ENCODE results near the gene ECI1. TPM values are rescaled to one million over a fixed set of nuclear protein-coding genes. Genes with fewer than 3 reads are reported as not detected.

ECI1 gene
- total RNA-seq, 1 donor from 2014 or later, result 50.4 TPM

- no peaks in the 10 kb centered on the region for H3K27me3 ChIP-seq (ENCODE audit: low read depth)
- TF ChIP-seq CTCF (IDR thresholded peaks at IDR 0.05), result no peak
- no peak overlapping the region for H3K4me3 ChIP-seq
- intact Hi-C loops (cut with DNase I), result no loop called here
- no peaks in the 10 kb centered on the region for H3K4me1 ChIP-seq
- ATAC-seq (no peak), DNase-seq (no peak)
- H3K36me3 ChIP-seq, result peaks cover 89% of the 10 kb centered on the region
- no peak overlapping the region for H3K27ac ChIP-seq
- H3K9me3 ChIP-seq, result no peaks in the 10 kb centered on the region
Measured at GRCh38 chr16:2282866-2283555, 31.6 kb upstream of the ECI1 start.

GRCh38 chr16:2282262-2282661 lies 30.9 kb upstream of the ECI1 start:
- Histone ChIP-seq H3K4me3 (no peak overlapping the region), H3K27me3 (ENCODE audit: low read depth) (no peaks in the 10 kb centered on the region), H3K9me3 (no peaks in the 10 kb centered on the region), H3K36me3 (peaks cover 89% of the 10 kb centered on the region), H3K27ac (no peak overlapping the region), H3K4me1 (no peaks in the 10 kb centered on the region)
- DNase-seq, result no peak
- no peak for ATAC-seq
- intact Hi-C loops (cut with DNase I), result no loop called here
- TF ChIP-seq CTCF (IDR thresholded peaks at IDR 0.05), result no peak

- H3K36me3 ChIP-seq, result peaks cover 89% of the 10 kb centered on the region
- no peak for DNase-seq
- intact Hi-C loops (cut with DNase I), result no loop called here
Measured at GRCh38 chr16:2280981-2281542, 29.7 kb upstream of the ECI1 start.

GRCh38 chr16:2280461-2280860 lies 29.1 kb upstream of the ECI1 start:
- intact Hi-C loops (cut with DNase I), result no loop called here
- TF ChIP-seq CTCF (IDR thresholded peaks at IDR 0.05), result no peak
- ATAC-seq (no peak), DNase-seq (no peak)
- H3K27me3 ChIP-seq (ENCODE audit: low read depth), result no peaks in the 10 kb centered on the region
- H3K4me1 ChIP-seq, result no peaks in the 10 kb centered on the region
- peaks cover 88% of the 10 kb centered on the region for H3K36me3 ChIP-seq
- no peak overlapping the region for H3K4me3 ChIP-seq
- no peaks in the 10 kb centered on the region for H3K9me3 ChIP-seq
- H3K27ac ChIP-seq, result no peak overlapping the region

More at GRCh38 chr16:2280981-2281542, 29.7 kb upstream of the ECI1 start:
- H3K27me3 ChIP-seq (ENCODE audit: low read depth), result no peaks in the 10 kb centered on the region
- ATAC-seq, result no peak
- no peak overlapping the region for H3K27ac ChIP-seq
- TF ChIP-seq CTCF (IDR thresholded peaks at IDR 0.05), result no peak
- no peaks in the 10 kb centered on the region for H3K4me1 ChIP-seq
- H3K9me3 ChIP-seq, result no peaks in the 10 kb centered on the region
- H3K4me3 ChIP-seq, result no peak overlapping the region

- DNase-seq, result no peak
- no peak for ATAC-seq
- H3K9me3 ChIP-seq, result no peaks in the 10 kb centered on the region
- no peaks in the 10 kb centered on the region for H3K4me1 ChIP-seq
- H3K27me3 ChIP-seq (ENCODE audit: low read depth), result no peaks in the 10 kb centered on the region
- intact Hi-C loops (cut with DNase I), result no loop called here
- H3K27ac ChIP-seq, result no peak overlapping the region
- no peak overlapping the region for H3K4me3 ChIP-seq
- no peak for TF ChIP-seq CTCF (IDR thresholded peaks at IDR 0.05)
- H3K36me3 ChIP-seq, result peaks cover 75% of the 10 kb centered on the region
Measured at GRCh38 chr16:2278956-2279800, 27.8 kb upstream of the ECI1 start.
